ENCODE measurements around the gene VPS13D. TPM values are rescaled to one million over a fixed set of nuclear protein-coding genes. Genes with fewer than 3 reads are reported as not detected.
A peak's percentile ranks its signal among the peaks of the same experiment; 100 is the strongest.

VPS13D gene
- total RNA-seq, 6 experiments from 2014 or later = 25.9 to 36.9 (median 30.8) TPM

- ATAC-seq (peak; percentile 27 to 66 (median 44)), DNase-seq (no peak)
- intact Hi-C loops (cut with DNase I) = no loop called here
- no peaks in the 10 kb centered on the region for H3K9me3 ChIP-seq
- TF ChIP-seq CTCF (IDR thresholded peaks at IDR 0.05) (no peak), POLR2A (IDR thresholded peaks at IDR 0.05) (no peak)
- H3K36me3 ChIP-seq = peaks cover 0 to 8% (median 6%) of the 10 kb centered on the region in 4 donors
- H3K4me3 ChIP-seq = no peak overlapping the region
- H3K27me3 ChIP-seq = no peaks in the 10 kb centered on the region
- H3K27ac ChIP-seq = peak overlapping the region; percentile 28 to 44 (median 39)
- peaks cover 0 to 48% (median 25%) of the 10 kb centered on the region in 4 donors for H3K4me1 ChIP-seq
- WGBS (ENCODE audit: insufficient coverage, low coverage, low lambda C conversion rate, missing lambda C conversion rate) = 28% methylated on average over 8 of the region's 8 CpGs
These were observed 176.6 kb downstream of the VPS13D start for GRCh38 chr1:12406211-12407021.

- Histone ChIP-seq H3K27ac (peak overlapping the region; percentile 28 to 44 (median 39)), H3K36me3 (peaks cover 0 to 8% (median 6%) of the 10 kb centered on the region in 4 donors), H3K4me1 (peaks cover 0 to 41% (median 25%) of the 10 kb centered on the region in 4 donors), H3K27me3 (no peaks in the 10 kb centered on the region), H3K9me3 (no peaks in the 10 kb centered on the region), H3K4me3 (no peak overlapping the region)
- TF ChIP-seq CTCF (IDR thresholded peaks at IDR 0.05) (peak; percentile 43 to 62 (median 48)), POLR2A (IDR thresholded peaks at IDR 0.05) (no peak)
- DNase-seq (no peak), ATAC-seq (peak; percentile 70 to 89 (median 86))
- intact Hi-C loops (cut with DNase I) = no loop called here
- 37% methylated on average over 8 of the region's 8 CpGs for WGBS (ENCODE audit: insufficient coverage, low coverage, low lambda C conversion rate, missing lambda C conversion rate)
These were observed 177.5 kb downstream of the VPS13D start for GRCh38 chr1:12407050-12407961.

- Histone ChIP-seq H3K27ac (peak overlapping the region in 1 of 3 donors; percentile 33), H3K4me1 (peaks cover 0 to 39% (median 25%) of the 10 kb centered on the region in 4 donors), H3K4me3 (no peak overlapping the region), H3K27me3 (no peaks in the 10 kb centered on the region), H3K36me3 (peaks cover 0 to 8% (median 4%) of the 10 kb centered on the region in 4 donors), H3K9me3 (no peaks in the 10 kb centered on the region)
- intact Hi-C loops (cut with DNase I) = no loop called here
- DNase-seq (no peak), ATAC-seq (peak in 2 of 4 donors; percentile 10 to 40)
- WGBS (ENCODE audit: insufficient coverage, low coverage, low lambda C conversion rate, missing lambda C conversion rate) = 46% methylated on average over 5 of the region's 5 CpGs
- no peak for TF ChIP-seq POLR2A (IDR thresholded peaks at IDR 0.05)
These were observed 178.2 kb downstream of the VPS13D start for GRCh38 chr1:12407962-12408454.

GRCh38 chr1:12408662-12409061, 178.8 kb downstream of the VPS13D start:
- TF ChIP-seq POLR2A (IDR thresholded peaks at IDR 0.05) (no peak), CTCF (IDR thresholded peaks at IDR 0.05) (no peak)
- DNase-seq = no peak
- Histone ChIP-seq H3K9me3 (no peaks in the 10 kb centered on the region), H3K4me3 (no peak overlapping the region), H3K27ac (no peak overlapping the region), H3K4me1 (peaks cover 0 to 39% (median 25%) of the 10 kb centered on the region in 4 donors), H3K36me3 (peaks cover 0 to 8% (median 2%) of the 10 kb centered on the region in 4 donors), H3K27me3 (no peaks in the 10 kb centered on the region)
- intact Hi-C loops (cut with DNase I) = no loop called here
- 42% methylated on average over 1 of the region's 1 CpG for WGBS (ENCODE audit: insufficient coverage, low coverage, low lambda C conversion rate, missing lambda C conversion rate)
- peak in 1 of 4 donors; percentile 8 for ATAC-seq

Data from right lobe of liver (tissue), 6 donors.